Stimulated activated CD4-positive, alpha-beta T cell treated with anti-CD3 and anti-CD28 coated beads, Interleukin-4, amount 100 ng/mL, for 48 hours (primary cell): Measurements from ENCODE around the gene ITPRIP.

Experiments used
- DNase-seq, 2 donors: peaks; one replicate each; pipeline ENCODE4 v3.0.0-alpha.2; 2020; ENCODE audit warnings: low read depth in 2 of 2

ITPRIP gene

GRCh38 chr10:104309980-104310978 lies 28.0 kb downstream of the ITPRIP start:
- DNase-seq: no peak

GRCh38 chr10:104308439-104308903 lies 29.8 kb downstream of the ITPRIP start:
- DNase-seq: no peak

- no peak for DNase-seq
These were observed 30.5 kb downstream of the ITPRIP start for GRCh38 chr10:104307576-104308438.

GRCh38 chr10:104306897-104307296 lies 31.4 kb downstream of the ITPRIP start:
- DNase-seq: no peak

GRCh38 chr10:104304927-104305326 lies 33.3 kb downstream of the ITPRIP start:
- no peak for DNase-seq

GRCh38 chr10:104304356-104304745 lies 33.9 kb downstream of the ITPRIP start:
- DNase-seq: no peak

- DNase-seq: no peak
These were observed 34.5 kb downstream of the ITPRIP start for GRCh38 chr10:104303594-104304355.

GRCh38 chr10:104301907-104302690 lies 36.2 kb downstream of the ITPRIP start:
- no peak for DNase-seq

GRCh38 chr10:104300736-104301292 lies 37.5 kb downstream of the ITPRIP start:
- no peak for DNase-seq

GRCh38 chr10:104300002-104300735 lies 38.1 kb downstream of the ITPRIP start:
- DNase-seq: no peak

GRCh38 chr10:104299031-104299904 lies 39.0 kb downstream of the ITPRIP start:
- DNase-seq: no peak

GRCh38 chr10:104297697-104298660 lies 40.3 kb downstream of the ITPRIP start:
- DNase-seq: peak in 1 of 2 donors; percentile 47

GRCh38 chr10:104296687-104297436 lies 41.4 kb downstream of the ITPRIP start:
- no peak for DNase-seq

GRCh38 chr10:104293781-104294321 lies 44.4 kb downstream of the ITPRIP start:
- DNase-seq: no peak

- DNase-seq: no peak
These were observed 45.3 kb downstream of the ITPRIP start for GRCh38 chr10:104293011-104293410.

GRCh38 chr10:104291439-104291951 lies 46.8 kb downstream of the ITPRIP start:
- DNase-seq: peak; percentile 79 to 87
